ENCODE measurements around the gene ACTR1A. TPM values are rescaled to one million over a fixed set of nuclear protein-coding genes. Genes with fewer than 3 reads are reported as not detected.

ACTR1A gene
- total RNA-seq, 1 experiment from 2014 or later = 93.6 TPM

- ATAC-seq = no peak
- POLR2A ChIA-PET = no interaction called here
- Mint-ChIP-seq H3K27me3 (ENCODE audit: low read depth) (no peaks in the 10 kb centered on the region), H3K27ac (no peak overlapping the region), H3K36me3 (peaks cover 17% of the 10 kb centered on the region), H3K9me3 (no peaks in the 10 kb centered on the region), H3K4me3 (no peak overlapping the region), H3K4me1 (no peaks in the 10 kb centered on the region)
- CTCF ChIA-PET = interaction anchor here (2.4 kb wide), 1 partner anchor 91 kb away, joined by 5 read pairs; no protein-coding TSS in a partner anchor
- TF ChIP-seq USF2 (CRISPR knock-in tag; IDR thresholded peaks at IDR 0.05) (no peak), ZSCAN18 (CRISPR knock-in tag; IDR thresholded peaks at IDR 0.05) (no peak), JAZF1 (CRISPR knock-in tag; IDR thresholded peaks at IDR 0.05) (no peak), NR1H2 (CRISPR knock-in tag; IDR thresholded peaks at IDR 0.05) (no peak), NFYB (CRISPR knock-in tag; conservative IDR thresholded peaks at IDR 0.05; ENCODE audit: low read depth) (no peak)
- TF ChIP-seq, protein P1, sequence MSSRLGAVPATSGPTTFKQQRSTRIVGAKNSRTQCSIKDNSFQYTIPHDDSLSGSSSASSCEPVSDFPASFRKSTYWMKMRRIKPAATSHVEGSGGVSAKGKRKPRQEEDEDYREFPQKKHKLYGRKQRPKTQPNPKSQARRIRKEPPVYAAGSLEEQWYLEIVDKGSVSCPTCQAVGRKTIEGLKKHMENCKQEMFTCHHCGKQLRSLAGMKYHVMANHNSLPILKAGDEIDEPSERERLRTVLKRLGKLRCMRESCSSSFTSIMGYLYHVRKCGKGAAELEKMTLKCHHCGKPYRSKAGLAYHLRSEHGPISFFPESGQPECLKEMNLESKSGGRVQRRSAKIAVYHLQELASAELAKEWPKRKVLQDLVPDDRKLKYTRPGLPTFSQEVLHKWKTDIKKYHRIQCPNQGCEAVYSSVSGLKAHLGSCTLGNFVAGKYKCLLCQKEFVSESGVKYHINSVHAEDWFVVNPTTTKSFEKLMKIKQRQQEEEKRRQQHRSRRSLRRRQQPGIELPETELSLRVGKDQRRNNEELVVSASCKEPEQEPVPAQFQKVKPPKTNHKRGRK (CRISPR knock-in tag; IDR thresholded peaks at IDR 0.05; ENCODE audit: borderline replicate concordance) = no peak
- TF ChIP-seq, protein P2, sequence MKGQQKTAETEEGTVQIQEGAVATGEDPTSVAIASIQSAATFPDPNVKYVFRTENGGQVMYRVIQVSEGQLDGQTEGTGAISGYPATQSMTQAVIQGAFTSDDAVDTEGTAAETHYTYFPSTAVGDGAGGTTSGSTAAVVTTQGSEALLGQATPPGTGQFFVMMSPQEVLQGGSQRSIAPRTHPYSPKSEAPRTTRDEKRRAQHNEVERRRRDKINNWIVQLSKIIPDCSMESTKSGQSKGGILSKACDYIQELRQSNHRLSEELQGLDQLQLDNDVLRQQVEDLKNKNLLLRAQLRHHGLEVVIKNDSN (CRISPR knock-in tag; IDR thresholded peaks at IDR 0.05) = no peak
- TF ChIP-seq, protein P3, sequence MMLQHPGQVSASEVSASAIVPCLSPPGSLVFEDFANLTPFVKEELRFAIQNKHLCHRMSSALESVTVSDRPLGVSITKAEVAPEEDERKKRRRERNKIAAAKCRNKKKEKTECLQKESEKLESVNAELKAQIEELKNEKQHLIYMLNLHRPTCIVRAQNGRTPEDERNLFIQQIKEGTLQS (CRISPR knock-in tag; conservative IDR thresholded peaks at IDR 0.05) = no peak
- DNase-seq (ENCODE audit: low spot score) = no peak
Observed at GRCh38 chr10:102492983-102493382, 9.5 kb downstream of the ACTR1A start.

GRCh38 chr10:102492344-102492939, 10.1 kb downstream of the ACTR1A start:
- DNase-seq (ENCODE audit: low spot score) = no peak
- H3K4me1 Mint-ChIP-seq = no peaks in the 10 kb centered on the region
- H3K4me3 Mint-ChIP-seq = no peak overlapping the region
- CTCF ChIA-PET = interaction anchor here (2.4 kb wide), 1 partner anchor 91 kb away, joined by 5 read pairs; no protein-coding TSS in a partner anchor
- ATAC-seq = no peak
- peak overlapping the region; percentile 80; the same call in 1 of the 2 replicates for H3K27ac Mint-ChIP-seq
- H3K27me3 Mint-ChIP-seq (ENCODE audit: low read depth) = no peaks in the 10 kb centered on the region
- H3K9me3 Mint-ChIP-seq = no peaks in the 10 kb centered on the region
- H3K36me3 Mint-ChIP-seq = peaks cover 22% of the 10 kb centered on the region
- POLR2A ChIA-PET = no interaction called here
- TF ChIP-seq ZNF416 (CRISPR knock-in tag; IDR thresholded peaks at IDR 0.05) (no peak), NR3C1 (CRISPR knock-in tag; conservative IDR thresholded peaks at IDR 0.05; ENCODE audit: low read depth) (no peak), JAZF1 (CRISPR knock-in tag; IDR thresholded peaks at IDR 0.05) (no peak), SMAD3 (CRISPR knock-in tag; IDR thresholded peaks at IDR 0.05; ENCODE audit: borderline replicate concordance) (no peak), ARID4B (CRISPR knock-in tag; IDR thresholded peaks at IDR 0.05; ENCODE audit: borderline replicate concordance) (no peak), KAT7 (CRISPR knock-in tag; IDR thresholded peaks at IDR 0.05; ENCODE audit: borderline replicate concordance) (no peak), ZNF138 (CRISPR knock-in tag; conservative IDR thresholded peaks at IDR 0.05) (no peak), RORB (CRISPR knock-in tag; IDR thresholded peaks at IDR 0.05) (no peak), FOXK1 (CRISPR knock-in tag; IDR thresholded peaks at IDR 0.05) (no peak), ZNF671 (CRISPR knock-in tag; IDR thresholded peaks at IDR 0.05) (no peak), CREB1 (CRISPR knock-in tag; IDR thresholded peaks at IDR 0.05) (no peak), ESRRA (CRISPR knock-in tag; IDR thresholded peaks at IDR 0.05; ENCODE audit: borderline replicate concordance) (no peak)
- TF ChIP-seq, protein P4, sequence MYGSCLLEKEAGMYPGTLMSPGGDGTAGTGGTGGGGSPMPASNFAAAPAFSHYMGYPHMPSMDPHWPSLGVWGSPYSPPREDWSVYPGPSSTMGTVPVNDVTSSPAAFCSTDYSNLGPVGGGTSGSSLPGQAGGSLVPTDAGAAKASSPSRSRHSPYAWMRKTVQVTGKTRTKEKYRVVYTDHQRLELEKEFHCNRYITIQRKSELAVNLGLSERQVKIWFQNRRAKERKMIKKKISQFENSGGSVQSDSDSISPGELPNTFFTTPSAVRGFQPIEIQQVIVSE (CRISPR knock-in tag; IDR thresholded peaks at IDR 0.05; ENCODE audit: borderline replicate concordance) = no peak
- TF ChIP-seq, protein P5, sequence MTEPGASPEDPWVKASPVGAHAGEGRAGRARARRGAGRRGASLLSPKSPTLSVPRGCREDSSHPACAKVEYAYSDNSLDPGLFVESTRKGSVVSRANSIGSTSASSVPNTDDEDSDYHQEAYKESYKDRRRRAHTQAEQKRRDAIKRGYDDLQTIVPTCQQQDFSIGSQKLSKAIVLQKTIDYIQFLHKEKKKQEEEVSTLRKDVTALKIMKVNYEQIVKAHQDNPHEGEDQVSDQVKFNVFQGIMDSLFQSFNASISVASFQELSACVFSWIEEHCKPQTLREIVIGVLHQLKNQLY (CRISPR knock-in tag; IDR thresholded peaks at IDR 0.05) = no peak
- TF ChIP-seq, protein P3 (CRISPR knock-in tag; conservative IDR thresholded peaks at IDR 0.05) = no peak
- TF ChIP-seq, protein P6, sequence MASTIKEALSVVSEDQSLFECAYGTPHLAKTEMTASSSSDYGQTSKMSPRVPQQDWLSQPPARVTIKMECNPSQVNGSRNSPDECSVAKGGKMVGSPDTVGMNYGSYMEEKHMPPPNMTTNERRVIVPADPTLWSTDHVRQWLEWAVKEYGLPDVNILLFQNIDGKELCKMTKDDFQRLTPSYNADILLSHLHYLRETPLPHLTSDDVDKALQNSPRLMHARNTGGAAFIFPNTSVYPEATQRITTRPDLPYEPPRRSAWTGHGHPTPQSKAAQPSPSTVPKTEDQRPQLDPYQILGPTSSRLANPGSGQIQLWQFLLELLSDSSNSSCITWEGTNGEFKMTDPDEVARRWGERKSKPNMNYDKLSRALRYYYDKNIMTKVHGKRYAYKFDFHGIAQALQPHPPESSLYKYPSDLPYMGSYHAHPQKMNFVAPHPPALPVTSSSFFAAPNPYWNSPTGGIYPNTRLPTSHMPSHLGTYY (CRISPR knock-in tag; IDR thresholded peaks at IDR 0.05) = no peak
